Measurements from ENCODE around the gene CACHD1.
A peak's percentile ranks its signal among the peaks of the same experiment; 100 is the strongest.
"Not testable (repeated sequence)": the region's sequence is repeated elsewhere in the genome, so short reads cannot be mapped to it uniquely, and the experiment has no call there.

CACHD1 gene

GRCh38 chr1:64511044-64511443 lies 41.1 kb downstream of the CACHD1 start:
- no peak overlapping the region for H3K4me3 ChIP-seq (ENCODE audit: low read length in 2 of 2)
- H3K27ac ChIP-seq (ENCODE audit: low read length), result no peak overlapping the region
- H3K4me1 ChIP-seq (ENCODE audit: control insufficient read depth, insufficient read depth, low read length), result peaks cover 16% of the 10 kb centered on the region
- H3K9ac ChIP-seq (ENCODE audit: low read length in 2 of 2), result no peak overlapping the region
- no peaks in the 10 kb centered on the region for H3K27me3 ChIP-seq (ENCODE audit: control insufficient read depth in 1 of 2, insufficient read depth in 2 of 2, low read length in 2 of 2)
- no peaks in the 10 kb centered on the region for H3K9me3 ChIP-seq (ENCODE audit: control insufficient read depth in 2 of 2, low read length in 2 of 2)
- H3K36me3 ChIP-seq (ENCODE audit: control insufficient read depth in 2 of 2, insufficient read depth in 2 of 2, low read length in 2 of 2), result no peaks in the 10 kb centered on the region

- not testable (repeated sequence) for H3K36me3 ChIP-seq (ENCODE audit: control insufficient read depth in 2 of 2, insufficient read depth in 2 of 2, low read length in 2 of 2); H3K9me3 ChIP-seq (ENCODE audit: control insufficient read depth in 2 of 2, low read length in 2 of 2); H3K27ac ChIP-seq (ENCODE audit: low read length); H3K9ac ChIP-seq (ENCODE audit: low read length in 2 of 2); H3K4me3 ChIP-seq (ENCODE audit: low read length in 2 of 2); H3K27me3 ChIP-seq (ENCODE audit: control insufficient read depth in 1 of 2, insufficient read depth in 2 of 2, low read length in 2 of 2)
- peaks cover 22% of the 10 kb centered on the region for H3K4me1 ChIP-seq (ENCODE audit: control insufficient read depth, insufficient read depth, low read length)
Measured at GRCh38 chr1:64512206-64512605, 42.3 kb downstream of the CACHD1 start.

GRCh38 chr1:64513545-64513944 lies 43.6 kb downstream of the CACHD1 start:
- Histone ChIP-seq H3K9ac (ENCODE audit: low read length in 2 of 2) (no peak overlapping the region), H3K4me3 (ENCODE audit: low read length in 2 of 2) (no peak overlapping the region), H3K4me1 (ENCODE audit: control insufficient read depth, insufficient read depth, low read length) (peaks cover 25% of the 10 kb centered on the region), H3K27ac (ENCODE audit: low read length) (peak overlapping the region; percentile 63), H3K9me3 (ENCODE audit: control insufficient read depth in 2 of 2, low read length in 2 of 2) (no peaks in the 10 kb centered on the region), H3K36me3 (ENCODE audit: control insufficient read depth in 2 of 2, insufficient read depth in 2 of 2, low read length in 2 of 2) (no peaks in the 10 kb centered on the region), H3K27me3 (ENCODE audit: control insufficient read depth in 1 of 2, insufficient read depth in 2 of 2, low read length in 2 of 2) (no peaks in the 10 kb centered on the region)

DNA sequence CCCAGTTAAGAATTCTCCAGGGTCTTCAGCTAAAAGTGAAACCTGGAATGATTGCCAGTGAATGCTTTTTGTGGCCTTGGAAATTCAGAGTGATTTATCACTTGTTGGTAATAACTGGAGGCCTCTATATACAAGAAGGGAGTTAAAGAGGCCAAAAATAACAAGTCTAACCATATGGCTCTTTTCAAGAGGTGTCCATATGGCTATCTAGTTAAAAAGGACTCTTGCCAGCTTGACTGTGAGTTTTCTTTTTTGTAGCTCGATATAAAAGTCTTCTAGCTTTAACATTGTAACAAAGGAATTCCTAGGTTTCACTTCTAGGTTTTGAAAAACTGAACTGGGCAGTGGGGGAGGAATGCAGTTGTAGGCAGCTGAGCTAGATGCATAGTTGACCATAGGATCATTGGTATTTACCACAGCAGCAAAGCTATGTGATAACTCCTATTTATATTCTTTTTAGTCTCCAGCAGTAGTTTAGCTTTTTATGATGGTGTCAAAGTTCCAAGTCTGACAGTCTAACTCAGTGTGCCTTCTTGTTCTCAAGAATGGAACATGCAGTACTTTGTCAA lies 44.4 kb downstream of the CACHD1 start:
- peak overlapping the region; percentile 5 to 54 for H3K4me3 ChIP-seq (ENCODE audit: low read length in 2 of 2)
- peaks cover 25% of the 10 kb centered on the region for H3K4me1 ChIP-seq (ENCODE audit: control insufficient read depth, insufficient read depth, low read length)
- no peaks in the 10 kb centered on the region for H3K9me3 ChIP-seq (ENCODE audit: control insufficient read depth in 2 of 2, low read length in 2 of 2)
- no peak overlapping the region for H3K9ac ChIP-seq (ENCODE audit: low read length in 2 of 2)
- no peaks in the 10 kb centered on the region for H3K36me3 ChIP-seq (ENCODE audit: control insufficient read depth in 2 of 2, insufficient read depth in 2 of 2, low read length in 2 of 2)
- no peaks in the 10 kb centered on the region for H3K27me3 ChIP-seq (ENCODE audit: control insufficient read depth in 1 of 2, insufficient read depth in 2 of 2, low read length in 2 of 2)
- H3K27ac ChIP-seq (ENCODE audit: low read length), result peak overlapping the region; percentile 63

- H3K27me3 ChIP-seq (ENCODE audit: control insufficient read depth in 1 of 2, insufficient read depth in 2 of 2, low read length in 2 of 2), result no peaks in the 10 kb centered on the region
- H3K27ac ChIP-seq (ENCODE audit: low read length), result peak overlapping the region; percentile 63
- peak overlapping the region in 1 of 2 donors; percentile 10 for H3K4me3 ChIP-seq (ENCODE audit: low read length in 2 of 2)
- H3K36me3 ChIP-seq (ENCODE audit: control insufficient read depth in 2 of 2, insufficient read depth in 2 of 2, low read length in 2 of 2), result no peaks in the 10 kb centered on the region
- H3K9me3 ChIP-seq (ENCODE audit: control insufficient read depth in 2 of 2, low read length in 2 of 2), result no peaks in the 10 kb centered on the region
- H3K9ac ChIP-seq (ENCODE audit: low read length in 2 of 2), result no peak overlapping the region
- peaks cover 32% of the 10 kb centered on the region for H3K4me1 ChIP-seq (ENCODE audit: control insufficient read depth, insufficient read depth, low read length)
Measured at GRCh38 chr1:64515427-64515826, 45.5 kb downstream of the CACHD1 start.

DNA sequence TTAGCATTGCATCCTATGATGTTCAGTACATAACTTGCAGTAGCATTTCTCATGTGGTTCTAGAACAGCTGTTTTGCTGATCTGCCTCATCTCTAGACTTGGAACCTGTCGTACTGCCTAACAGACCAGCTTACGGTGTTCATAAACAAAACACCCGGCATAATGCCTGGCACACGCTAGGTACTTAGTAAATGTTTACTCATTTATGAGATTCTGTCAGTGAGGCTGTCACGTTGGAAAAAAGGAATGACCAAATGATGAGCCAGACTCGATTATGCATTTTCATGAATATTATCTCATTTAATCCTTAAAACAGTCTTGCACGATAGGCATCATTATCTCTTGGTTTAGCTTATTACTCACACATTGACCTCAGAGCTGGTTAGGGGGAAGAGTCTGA lies 46.4 kb downstream of the CACHD1 start:
- no peak overlapping the region for H3K27ac ChIP-seq (ENCODE audit: low read length)
- peaks cover 32% of the 10 kb centered on the region for H3K4me1 ChIP-seq (ENCODE audit: control insufficient read depth, insufficient read depth, low read length)
- H3K9ac ChIP-seq (ENCODE audit: low read length in 2 of 2), result no peak overlapping the region
- no peaks in the 10 kb centered on the region for H3K27me3 ChIP-seq (ENCODE audit: control insufficient read depth in 1 of 2, insufficient read depth in 2 of 2, low read length in 2 of 2)
- H3K4me3 ChIP-seq (ENCODE audit: low read length in 2 of 2), result no peak overlapping the region
- H3K36me3 ChIP-seq (ENCODE audit: control insufficient read depth in 2 of 2, insufficient read depth in 2 of 2, low read length in 2 of 2), result no peaks in the 10 kb centered on the region
- no peaks in the 10 kb centered on the region for H3K9me3 ChIP-seq (ENCODE audit: control insufficient read depth in 2 of 2, low read length in 2 of 2)

GRCh38 chr1:64516803-64517568 lies 47.1 kb downstream of the CACHD1 start:
- Histone ChIP-seq H3K4me1 (ENCODE audit: control insufficient read depth, insufficient read depth, low read length) (peaks cover 32% of the 10 kb centered on the region), H3K27ac (ENCODE audit: low read length) (no peak overlapping the region)

GRCh38 chr1:64517640-64518039 lies 47.7 kb downstream of the CACHD1 start:
- H3K36me3 ChIP-seq (ENCODE audit: control insufficient read depth in 2 of 2, insufficient read depth in 2 of 2, low read length in 2 of 2), result no peaks in the 10 kb centered on the region
- H3K27ac ChIP-seq (ENCODE audit: low read length), result no peak overlapping the region
- no peaks in the 10 kb centered on the region for H3K9me3 ChIP-seq (ENCODE audit: control insufficient read depth in 2 of 2, low read length in 2 of 2)
- H3K4me1 ChIP-seq (ENCODE audit: control insufficient read depth, insufficient read depth, low read length), result peaks cover 32% of the 10 kb centered on the region
- H3K9ac ChIP-seq (ENCODE audit: low read length in 2 of 2), result no peak overlapping the region
- no peaks in the 10 kb centered on the region for H3K27me3 ChIP-seq (ENCODE audit: control insufficient read depth in 1 of 2, insufficient read depth in 2 of 2, low read length in 2 of 2)
- no peak overlapping the region for H3K4me3 ChIP-seq (ENCODE audit: low read length in 2 of 2)

More at GRCh38 chr1:64516803-64517568, 47.1 kb downstream of the CACHD1 start:
- Histone ChIP-seq H3K9ac (ENCODE audit: low read length in 2 of 2) (no peak overlapping the region), H3K36me3 (ENCODE audit: control insufficient read depth in 2 of 2, insufficient read depth in 2 of 2, low read length in 2 of 2) (no peaks in the 10 kb centered on the region), H3K27me3 (ENCODE audit: control insufficient read depth in 1 of 2, insufficient read depth in 2 of 2, low read length in 2 of 2) (no peaks in the 10 kb centered on the region), H3K4me3 (ENCODE audit: low read length in 2 of 2) (no peak overlapping the region), H3K9me3 (ENCODE audit: control insufficient read depth in 2 of 2, low read length in 2 of 2) (no peaks in the 10 kb centered on the region)

GRCh38 chr1:64518692-64519481 lies 49.0 kb downstream of the CACHD1 start:
- no peak overlapping the region for H3K27ac ChIP-seq (ENCODE audit: low read length)
- H3K4me1 ChIP-seq (ENCODE audit: control insufficient read depth, insufficient read depth, low read length), result peaks cover 25% of the 10 kb centered on the region

GRCh38 chr1:64519901-64520300 lies 50.0 kb downstream of the CACHD1 start:
- H3K27me3 ChIP-seq (ENCODE audit: control insufficient read depth in 1 of 2, insufficient read depth in 2 of 2, low read length in 2 of 2), result no peaks in the 10 kb centered on the region
- no peaks in the 10 kb centered on the region for H3K9me3 ChIP-seq (ENCODE audit: control insufficient read depth in 2 of 2, low read length in 2 of 2)
- peaks cover 25% of the 10 kb centered on the region for H3K4me1 ChIP-seq (ENCODE audit: control insufficient read depth, insufficient read depth, low read length)
- H3K36me3 ChIP-seq (ENCODE audit: control insufficient read depth in 2 of 2, insufficient read depth in 2 of 2, low read length in 2 of 2), result no peaks in the 10 kb centered on the region
- no peak overlapping the region for H3K4me3 ChIP-seq (ENCODE audit: low read length in 2 of 2)
- H3K9ac ChIP-seq (ENCODE audit: low read length in 2 of 2), result no peak overlapping the region
- H3K27ac ChIP-seq (ENCODE audit: low read length), result no peak overlapping the region

More at GRCh38 chr1:64518692-64519481, 49.0 kb downstream of the CACHD1 start:
- Histone ChIP-seq H3K27me3 (ENCODE audit: control insufficient read depth in 1 of 2, insufficient read depth in 2 of 2, low read length in 2 of 2) (no peaks in the 10 kb centered on the region), H3K4me3 (ENCODE audit: low read length in 2 of 2) (no peak overlapping the region), H3K9me3 (ENCODE audit: control insufficient read depth in 2 of 2, low read length in 2 of 2) (no peaks in the 10 kb centered on the region), H3K36me3 (ENCODE audit: control insufficient read depth in 2 of 2, insufficient read depth in 2 of 2, low read length in 2 of 2) (no peaks in the 10 kb centered on the region), H3K9ac (ENCODE audit: low read length in 2 of 2) (no peak overlapping the region)

Measured in stomach smooth muscle (tissue), 2 donors.